Parathyroid adenoma (tissue), 2 donors: Measurements from ENCODE around the gene PAX7.
"Not testable (repeated sequence)": the region's sequence is repeated elsewhere in the genome, so short reads cannot be mapped to it uniquely, and the experiment has no call there.

Experiments used
- H2AFZ ChIP-seq: fragments of 300-600 bp; sonication (generic); one replicate; pipeline ENCODE4 v1.7.0; 2017; ENCODE audit warnings: antibody characterized with exemption, mild to moderate bottlenecking
- H3K27ac ChIP-seq: fragments of 300-600 bp; sonication (generic); one replicate; pipeline ENCODE4 v1.7.0; 2017
- H3K27me3 ChIP-seq: fragments of 300-600 bp; sonication (generic); one replicate; pipeline ENCODE4 v1.7.0; 2017; ENCODE audit warnings: low read length; ENCODE audit not compliant: control insufficient read depth, insufficient read depth
- H3K36me3 ChIP-seq: fragments of 300-600 bp; sonication (generic); one replicate; pipeline ENCODE4 v1.7.0; 2017; ENCODE audit warnings: low read length; ENCODE audit not compliant: control insufficient read depth, insufficient read depth
- H3K4me1 ChIP-seq: fragments of 300-600 bp; sonication (generic); one replicate; pipeline ENCODE4 v1.7.0; 2017; ENCODE audit warnings: control low read depth
- H3K4me2 ChIP-seq: fragments of 300-600 bp; sonication (generic); one replicate; pipeline ENCODE4 v1.7.0; 2017; ENCODE audit warnings: low read length
- H3K4me3 ChIP-seq: fragments of 300-600 bp; sonication (generic); one replicate; pipeline ENCODE4 v1.7.0; 2017; ENCODE audit warnings: low read depth, low read length
- H3K79me2 ChIP-seq: fragments of 300-600 bp; sonication (generic); one replicate; pipeline ENCODE4 v1.7.0; 2017; ENCODE audit warnings: control low read depth
- H3K9ac ChIP-seq: fragments of 300-600 bp; sonication (generic); one replicate; pipeline ENCODE4 v1.7.0; 2017; ENCODE audit warnings: mild to moderate bottlenecking
- H3K9me3 ChIP-seq: fragments of 300-600 bp; sonication (generic); one replicate; pipeline ENCODE4 v1.7.0; 2017; ENCODE audit warnings: low read length; ENCODE audit not compliant: control insufficient read depth
- CTCF ChIP-seq: fragments of 300-600 bp; sonication (generic); IDR thresholded peaks from one replicate; pipeline ENCODE4 v1.7.0; 2017; ENCODE audit warnings: antibody characterized with exemption, mild to moderate bottlenecking
- donor health status: primary hyperparathyroidism.

The PAX7 gene

GRCh38 chr1:18630511-18631495, at the start of gene PAX7:
Gene PAX7, plus strand, starts transcription at chr1:18630846. Its CDS starts 758 bp downstream, at chr1:18631604.
- no peaks in the 10 kb centered on the region for H3K79me2 ChIP-seq
- TF ChIP-seq CTCF, result no peak
- H3K27me3 ChIP-seq, result peaks cover 16% of the 10 kb centered on the region
- no peak within 1 kb of the TSS for H3K9ac ChIP-seq
- H2AFZ ChIP-seq, result no peak within 1 kb of the TSS
- no peak within 1 kb of the TSS for H3K4me3 ChIP-seq
- H3K9me3 ChIP-seq, result no peaks in the 10 kb centered on the region
- peak within 1 kb of the TSS; percentile 45 for H3K4me2 ChIP-seq
- H3K36me3 ChIP-seq, result no peaks in the 10 kb centered on the region
- no peak within 1 kb of the TSS for H3K27ac ChIP-seq
- no peaks in the 10 kb centered on the region for H3K4me1 ChIP-seq

- H3K27ac ChIP-seq, result no peak overlapping the region
- no peak overlapping the region for H3K4me2 ChIP-seq
- TF ChIP-seq CTCF, result no peak
- H2AFZ ChIP-seq, result no peak overlapping the region
- H3K27me3 ChIP-seq, result no peaks in the 10 kb centered on the region
- no peak overlapping the region for H3K9ac ChIP-seq
- no peaks in the 10 kb centered on the region for H3K9me3 ChIP-seq
- no peaks in the 10 kb centered on the region for H3K79me2 ChIP-seq
- H3K36me3 ChIP-seq, result no peaks in the 10 kb centered on the region
- H3K4me1 ChIP-seq, result no peaks in the 10 kb centered on the region
- H3K4me3 ChIP-seq, result no peak overlapping the region
These were observed 49.2 kb upstream of the PAX7 start for GRCh38 chr1:18581420-18581880.

GRCh38 chr1:18582890-18583289, 47.8 kb upstream of the PAX7 start:
- no peak for TF ChIP-seq CTCF

GRCh38 chr1:18583326-18583941, 47.2 kb upstream of the PAX7 start:
- Histone ChIP-seq H3K27me3 (no peaks in the 10 kb centered on the region), H3K4me2 (no peak overlapping the region), H3K4me3 (no peak overlapping the region), H3K9me3 (no peaks in the 10 kb centered on the region), H3K36me3 (no peaks in the 10 kb centered on the region), H3K27ac (no peak overlapping the region), H3K79me2 (no peaks in the 10 kb centered on the region), H3K9ac (no peak overlapping the region), H2AFZ (no peak overlapping the region), H3K4me1 (no peaks in the 10 kb centered on the region)
- no peak for TF ChIP-seq CTCF

More at GRCh38 chr1:18582890-18583289, 47.8 kb upstream of the PAX7 start:
- Histone ChIP-seq H2AFZ (no peak overlapping the region), H3K4me1 (no peaks in the 10 kb centered on the region), H3K79me2 (no peaks in the 10 kb centered on the region), H3K4me2 (no peak overlapping the region), H3K9me3 (no peaks in the 10 kb centered on the region), H3K36me3 (no peaks in the 10 kb centered on the region), H3K9ac (no peak overlapping the region), H3K4me3 (no peak overlapping the region), H3K27me3 (no peaks in the 10 kb centered on the region), H3K27ac (no peak overlapping the region)

- H3K4me1 ChIP-seq, H3K9ac ChIP-seq, H2AFZ ChIP-seq, H3K9me3 ChIP-seq, H3K4me3 ChIP-seq, H3K36me3 ChIP-seq, H3K27ac ChIP-seq, H3K79me2 ChIP-seq, H3K27me3 ChIP-seq, H3K4me2 ChIP-seq: not testable (repeated sequence)
These were observed 44.6 kb upstream of the PAX7 start for GRCh38 chr1:18586016-18586415.
